Measurements from ENCODE around the gene TMA7. TPM values are rescaled to one million over a fixed set of nuclear protein-coding genes. Genes with fewer than 3 reads are reported as not detected.

TMA7 gene
- polyA plus RNA-seq, 1 donor from 2014 or later, result 1,747 TPM

DNA sequence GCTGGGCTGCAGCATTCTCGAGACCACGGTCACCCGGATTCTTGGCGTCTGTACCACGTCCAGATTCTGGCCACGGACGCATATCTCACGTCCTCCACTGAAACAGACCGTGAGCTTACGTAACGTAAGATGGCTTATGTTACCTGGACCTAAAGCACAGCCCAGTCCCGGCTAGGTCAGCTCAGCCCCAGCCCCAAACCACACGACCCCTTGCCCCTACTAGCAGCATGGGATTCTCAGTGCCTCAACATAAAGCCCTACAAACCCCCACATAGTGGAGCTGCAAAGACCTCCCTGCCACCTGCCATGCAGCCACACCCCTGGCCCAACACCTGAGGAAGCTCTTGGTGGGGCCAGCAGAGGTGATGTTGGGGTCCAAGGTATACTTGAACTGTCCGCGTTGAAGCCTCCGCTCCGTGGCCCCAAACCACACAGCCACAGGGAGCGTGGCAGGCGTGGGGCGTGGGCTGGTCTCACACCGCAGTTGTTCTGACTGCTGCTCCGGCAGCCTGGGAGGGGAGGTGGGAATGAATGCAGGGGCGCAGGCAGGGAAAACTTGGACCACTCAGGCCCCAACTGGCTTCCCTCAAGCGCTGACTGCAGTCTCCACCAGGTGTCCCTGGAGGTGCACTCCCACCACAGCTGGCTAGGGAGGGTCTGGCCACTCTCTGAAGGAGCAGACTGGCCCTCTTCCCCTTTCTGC, 24.7 kb upstream of the TMA7 start:
- H4K20me1 ChIP-seq (ENCODE audit: insufficient read depth), result no peaks in the 10 kb centered on the region
- no peak overlapping the region for H3K4me2 ChIP-seq (ENCODE audit: low read length)
- H3K9ac ChIP-seq (ENCODE audit: low read length), result no peak overlapping the region
- no peak overlapping the region for H3K27ac ChIP-seq (ENCODE audit: low read length)
- no peaks in the 10 kb centered on the region for H3K9me2 ChIP-seq (ENCODE audit: insufficient read depth, low read length)
- H2AFZ ChIP-seq (ENCODE audit: low read depth, low read length), result no peak overlapping the region
- H3K4me3 ChIP-seq (ENCODE audit: low read length), result no peak overlapping the region
- H3F3A ChIP-seq (ENCODE audit: insufficient read depth, low read length, poor library complexity, severe bottlenecking), result no peaks in the 10 kb centered on the region
- H3K79me2 ChIP-seq (replicated peaks; ENCODE audit: insufficient read depth, low read length), result no peaks in the 10 kb centered on the region
- H3K27me3 ChIP-seq (ENCODE audit: insufficient read depth, low read depth, low read length), result no peaks in the 10 kb centered on the region
- no peak for TF ChIP-seq POLR2AphosphoS5 (IDR thresholded peaks at IDR 0.05)
- no peak for TF ChIP-seq EP300 (conservative IDR thresholded peaks at IDR 0.05; ENCODE audit: poor library complexity, severe bottlenecking)
- no peak for TF ChIP-seq RAD21 (conservative IDR thresholded peaks at IDR 0.05)
- no peak for TF ChIP-seq MXI1 (conservative IDR thresholded peaks at IDR 0.05; ENCODE audit: poor library complexity, severe bottlenecking)
- TF ChIP-seq TAF1 (IDR thresholded peaks at IDR 0.05; ENCODE audit: low read depth), result no peak
- TF ChIP-seq EZH2 (IDR thresholded peaks at IDR 0.05; ENCODE audit: borderline replicate concordance, insufficient read depth, low read length, poor library complexity, severe bottlenecking), result no peak
- TF ChIP-seq, protein P1, sequence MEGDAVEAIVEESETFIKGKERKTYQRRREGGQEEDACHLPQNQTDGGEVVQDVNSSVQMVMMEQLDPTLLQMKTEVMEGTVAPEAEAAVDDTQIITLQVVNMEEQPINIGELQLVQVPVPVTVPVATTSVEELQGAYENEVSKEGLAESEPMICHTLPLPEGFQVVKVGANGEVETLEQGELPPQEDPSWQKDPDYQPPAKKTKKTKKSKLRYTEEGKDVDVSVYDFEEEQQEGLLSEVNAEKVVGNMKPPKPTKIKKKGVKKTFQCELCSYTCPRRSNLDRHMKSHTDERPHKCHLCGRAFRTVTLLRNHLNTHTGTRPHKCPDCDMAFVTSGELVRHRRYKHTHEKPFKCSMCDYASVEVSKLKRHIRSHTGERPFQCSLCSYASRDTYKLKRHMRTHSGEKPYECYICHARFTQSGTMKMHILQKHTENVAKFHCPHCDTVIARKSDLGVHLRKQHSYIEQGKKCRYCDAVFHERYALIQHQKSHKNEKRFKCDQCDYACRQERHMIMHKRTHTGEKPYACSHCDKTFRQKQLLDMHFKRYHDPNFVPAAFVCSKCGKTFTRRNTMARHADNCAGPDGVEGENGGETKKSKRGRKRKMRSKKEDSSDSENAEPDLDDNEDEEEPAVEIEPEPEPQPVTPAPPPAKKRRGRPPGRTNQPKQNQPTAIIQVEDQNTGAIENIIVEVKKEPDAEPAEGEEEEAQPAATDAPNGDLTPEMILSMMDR (IDR thresholded peaks at IDR 0.05; ENCODE audit: poor library complexity, severe bottlenecking), result no peak
- no peak for TF ChIP-seq SMC3 (conservative IDR thresholded peaks at IDR 0.05; ENCODE audit: poor library complexity)
- TF ChIP-seq, protein P2, sequence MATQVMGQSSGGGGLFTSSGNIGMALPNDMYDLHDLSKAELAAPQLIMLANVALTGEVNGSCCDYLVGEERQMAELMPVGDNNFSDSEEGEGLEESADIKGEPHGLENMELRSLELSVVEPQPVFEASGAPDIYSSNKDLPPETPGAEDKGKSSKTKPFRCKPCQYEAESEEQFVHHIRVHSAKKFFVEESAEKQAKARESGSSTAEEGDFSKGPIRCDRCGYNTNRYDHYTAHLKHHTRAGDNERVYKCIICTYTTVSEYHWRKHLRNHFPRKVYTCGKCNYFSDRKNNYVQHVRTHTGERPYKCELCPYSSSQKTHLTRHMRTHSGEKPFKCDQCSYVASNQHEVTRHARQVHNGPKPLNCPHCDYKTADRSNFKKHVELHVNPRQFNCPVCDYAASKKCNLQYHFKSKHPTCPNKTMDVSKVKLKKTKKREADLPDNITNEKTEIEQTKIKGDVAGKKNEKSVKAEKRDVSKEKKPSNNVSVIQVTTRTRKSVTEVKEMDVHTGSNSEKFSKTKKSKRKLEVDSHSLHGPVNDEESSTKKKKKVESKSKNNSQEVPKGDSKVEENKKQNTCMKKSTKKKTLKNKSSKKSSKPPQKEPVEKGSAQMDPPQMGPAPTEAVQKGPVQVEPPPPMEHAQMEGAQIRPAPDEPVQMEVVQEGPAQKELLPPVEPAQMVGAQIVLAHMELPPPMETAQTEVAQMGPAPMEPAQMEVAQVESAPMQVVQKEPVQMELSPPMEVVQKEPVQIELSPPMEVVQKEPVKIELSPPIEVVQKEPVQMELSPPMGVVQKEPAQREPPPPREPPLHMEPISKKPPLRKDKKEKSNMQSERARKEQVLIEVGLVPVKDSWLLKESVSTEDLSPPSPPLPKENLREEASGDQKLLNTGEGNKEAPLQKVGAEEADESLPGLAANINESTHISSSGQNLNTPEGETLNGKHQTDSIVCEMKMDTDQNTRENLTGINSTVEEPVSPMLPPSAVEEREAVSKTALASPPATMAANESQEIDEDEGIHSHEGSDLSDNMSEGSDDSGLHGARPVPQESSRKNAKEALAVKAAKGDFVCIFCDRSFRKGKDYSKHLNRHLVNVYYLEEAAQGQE (IDR thresholded peaks at IDR 0.05; ENCODE audit: borderline replicate concordance), result no peak
- no peaks in the 10 kb centered on the region for H3K36me3 ChIP-seq (ENCODE audit: insufficient read depth, low read length)
- no peaks in the 10 kb centered on the region for H3K9me3 ChIP-seq (ENCODE audit: low read length)

DNA sequence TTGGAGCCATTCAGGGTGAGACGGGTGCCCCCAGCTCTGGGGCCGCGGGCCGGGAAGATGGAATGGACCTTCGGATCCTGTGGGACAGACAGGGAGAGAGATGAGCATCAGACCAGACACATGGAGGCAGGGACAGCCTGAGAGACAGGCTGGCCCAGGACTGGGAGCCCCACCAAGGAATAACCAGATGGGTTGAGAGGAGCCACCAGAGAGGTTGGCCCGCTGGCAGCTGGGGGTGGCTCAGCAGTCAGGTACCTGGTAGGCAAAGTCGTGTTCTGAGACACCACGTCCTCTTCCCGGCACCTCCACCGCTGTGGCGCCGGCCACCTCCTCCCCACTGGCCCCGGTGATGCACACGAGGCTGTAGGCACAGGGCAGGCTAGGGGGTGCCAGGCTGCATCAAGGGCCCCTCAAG, 24.0 kb upstream of the TMA7 start:
- Histone ChIP-seq H3K27ac (ENCODE audit: low read length) (no peak overlapping the region), H3K4me2 (ENCODE audit: low read length) (no peak overlapping the region), H3K36me3 (ENCODE audit: insufficient read depth, low read length) (no peaks in the 10 kb centered on the region), H3K4me3 (ENCODE audit: low read length) (no peak overlapping the region), H3K9me2 (ENCODE audit: insufficient read depth, low read length) (no peaks in the 10 kb centered on the region), H3K79me2 (replicated peaks; ENCODE audit: insufficient read depth, low read length) (no peaks in the 10 kb centered on the region), H3K9ac (ENCODE audit: low read length) (no peak overlapping the region), H2AFZ (ENCODE audit: low read depth, low read length) (no peak overlapping the region), H4K20me1 (ENCODE audit: insufficient read depth) (peaks cover 2% of the 10 kb centered on the region), H3K27me3 (ENCODE audit: insufficient read depth, low read depth, low read length) (no peaks in the 10 kb centered on the region), H3F3A (ENCODE audit: insufficient read depth, low read length, poor library complexity, severe bottlenecking) (no peaks in the 10 kb centered on the region), H3K9me3 (ENCODE audit: low read length) (no peaks in the 10 kb centered on the region)
- TF ChIP-seq SMC3 (conservative IDR thresholded peaks at IDR 0.05; ENCODE audit: poor library complexity) (no peak), RAD21 (conservative IDR thresholded peaks at IDR 0.05) (no peak), TAF1 (IDR thresholded peaks at IDR 0.05; ENCODE audit: low read depth) (no peak), MXI1 (conservative IDR thresholded peaks at IDR 0.05; ENCODE audit: poor library complexity, severe bottlenecking) (no peak), EP300 (conservative IDR thresholded peaks at IDR 0.05; ENCODE audit: poor library complexity, severe bottlenecking) (no peak), POLR2AphosphoS5 (IDR thresholded peaks at IDR 0.05) (no peak), EZH2 (IDR thresholded peaks at IDR 0.05; ENCODE audit: borderline replicate concordance, insufficient read depth, low read length, poor library complexity, severe bottlenecking) (no peak)
- TF ChIP-seq, protein P1 (IDR thresholded peaks at IDR 0.05; ENCODE audit: poor library complexity, severe bottlenecking), result no peak
- TF ChIP-seq, protein P2 (IDR thresholded peaks at IDR 0.05; ENCODE audit: borderline replicate concordance), result no peak

All from neural cell (in vitro differentiated cells).